Activated naive CD8-positive, alpha-beta T cell treated with anti-CD3 and anti-CD28 coated beads for 36 hours (primary cell): ENCODE data around the gene SSBP3. TPM values are rescaled to one million over a fixed set of nuclear protein-coding genes. Genes with fewer than 3 reads are reported as not detected.
A peak's percentile ranks its signal among the peaks of the same experiment; 100 is the strongest.

Experiments used
- DNase-seq: peaks from one replicate; pipeline ENCODE4 v3.0.0; 2021
- H3K27ac Mint-ChIP-seq: one replicate; pipeline ENCODE4 v1.8.0; 2022; ENCODE audit warnings: mild to moderate bottlenecking, moderate library complexity, mixed read lengths
- H3K27me3 Mint-ChIP-seq: one replicate; pipeline ENCODE4 v1.8.0; 2022; ENCODE audit warnings: mild to moderate bottlenecking, mixed read lengths
- H3K36me3 Mint-ChIP-seq: one replicate; pipeline ENCODE4 v1.8.0; 2021; ENCODE audit warnings: mild to moderate bottlenecking, mixed read lengths
- H3K4me1 Mint-ChIP-seq: one replicate; pipeline ENCODE4 v1.8.0; 2021; ENCODE audit warnings: mixed read lengths
- H3K4me3 Mint-ChIP-seq: one replicate; pipeline ENCODE4 v1.8.0; 2022; ENCODE audit warnings: mild to moderate bottlenecking, moderate library complexity, mixed read lengths
- H3K9me3 Mint-ChIP-seq: one replicate; pipeline ENCODE4 v1.8.0; 2022; ENCODE audit warnings: mixed read lengths
- total RNA-seq, 2 experiments: library from RNA; stranded (reverse); gene quantifications; one replicate each; pipeline ENCODE4 v1.2.3, GENCODE V29; 2021

Gene SSBP3
- total RNA-seq, 2 experiments from 2014 or later: 62.8 to 65.4 TPM

- Mint-ChIP-seq H3K36me3 (peaks cover 6% of the 10 kb centered on the region), H3K4me1 (peaks cover 52% of the 10 kb centered on the region), H3K27ac (no peak overlapping the region), H3K27me3 (no peaks in the 10 kb centered on the region), H3K9me3 (no peaks in the 10 kb centered on the region), H3K4me3 (no peak overlapping the region)
- DNase-seq: no peak
Observed at GRCh38 chr1:54331091-54331772, 75.0 kb downstream of the SSBP3 start.

DNA sequence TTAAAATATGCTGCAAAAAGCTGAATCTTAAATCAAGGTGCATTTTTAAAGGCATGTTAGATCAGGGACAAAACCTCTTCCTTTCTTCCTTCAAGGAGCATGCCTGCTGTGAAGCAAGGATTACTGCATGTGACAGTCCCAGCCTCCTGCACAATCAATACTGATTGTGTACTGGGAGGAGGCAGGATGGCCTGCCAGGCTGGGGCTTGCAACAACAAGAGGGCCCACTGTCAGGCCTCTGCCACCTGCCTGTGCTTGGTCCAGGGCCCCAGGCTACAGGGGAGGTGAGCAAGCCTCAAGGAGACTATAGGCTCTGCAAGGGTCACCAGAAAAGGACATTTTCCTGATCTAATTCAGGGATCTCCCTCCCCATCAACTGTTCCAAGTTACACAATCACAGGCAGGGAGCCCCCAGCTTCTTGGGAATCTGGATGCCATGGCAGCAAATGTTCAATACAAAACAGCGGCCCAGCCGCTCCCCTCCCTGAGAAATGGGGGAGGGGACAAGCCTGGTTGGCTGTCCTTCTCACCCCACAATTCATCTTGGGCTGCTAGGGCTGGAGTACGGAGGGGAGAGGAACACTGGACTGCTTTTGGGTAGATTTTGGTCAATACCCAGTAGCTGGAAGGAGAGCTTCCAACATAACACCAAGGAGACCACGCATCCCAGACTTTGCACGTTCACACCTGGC lies 76.7 kb downstream of the SSBP3 start:
- no peak for DNase-seq

DNA sequence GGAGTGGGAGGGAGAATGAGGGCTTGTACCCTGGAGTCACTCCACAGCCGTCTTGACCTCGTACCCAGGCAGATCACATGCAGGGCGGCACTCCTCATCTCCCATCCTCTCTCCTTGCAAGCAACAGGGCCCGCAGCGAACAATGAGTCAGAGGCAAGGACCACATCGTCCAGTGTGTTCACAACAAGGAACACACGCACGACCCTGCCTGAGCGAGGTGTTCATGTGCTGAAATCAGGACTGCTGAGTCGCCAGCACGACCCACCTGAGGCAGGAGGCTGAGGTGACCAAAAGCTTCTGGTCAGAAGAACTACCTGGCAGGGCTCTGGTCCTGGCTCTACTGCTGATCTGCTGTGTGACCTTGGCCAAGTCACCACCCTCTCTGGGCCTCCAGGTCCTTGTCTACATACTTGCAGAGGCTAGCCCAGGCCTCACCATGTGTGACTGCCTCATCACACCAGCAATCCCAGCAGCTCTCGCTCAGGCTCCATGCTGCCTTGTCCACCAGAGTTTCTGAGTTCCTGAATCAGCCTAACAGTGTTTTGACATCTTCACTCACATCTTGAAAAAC lies 78.0 kb downstream of the SSBP3 start:
- H3K36me3 Mint-ChIP-seq: peaks cover 3% of the 10 kb centered on the region
- H3K4me1 Mint-ChIP-seq: peaks cover 53% of the 10 kb centered on the region
- no peaks in the 10 kb centered on the region for H3K9me3 Mint-ChIP-seq
- H3K4me3 Mint-ChIP-seq: no peak overlapping the region
- no peak for DNase-seq
- H3K27ac Mint-ChIP-seq: peak overlapping the region; percentile 13
- no peaks in the 10 kb centered on the region for H3K27me3 Mint-ChIP-seq

More for the DNA sequence above, 76.7 kb downstream of the SSBP3 start:
- peak overlapping the region; percentile 14 for H3K27ac Mint-ChIP-seq
- no peak overlapping the region for H3K4me3 Mint-ChIP-seq
- no peaks in the 10 kb centered on the region for H3K9me3 Mint-ChIP-seq
- peaks cover 54% of the 10 kb centered on the region for H3K4me1 Mint-ChIP-seq
- peaks cover 3% of the 10 kb centered on the region for H3K36me3 Mint-ChIP-seq
- H3K27me3 Mint-ChIP-seq: no peaks in the 10 kb centered on the region

DNA sequence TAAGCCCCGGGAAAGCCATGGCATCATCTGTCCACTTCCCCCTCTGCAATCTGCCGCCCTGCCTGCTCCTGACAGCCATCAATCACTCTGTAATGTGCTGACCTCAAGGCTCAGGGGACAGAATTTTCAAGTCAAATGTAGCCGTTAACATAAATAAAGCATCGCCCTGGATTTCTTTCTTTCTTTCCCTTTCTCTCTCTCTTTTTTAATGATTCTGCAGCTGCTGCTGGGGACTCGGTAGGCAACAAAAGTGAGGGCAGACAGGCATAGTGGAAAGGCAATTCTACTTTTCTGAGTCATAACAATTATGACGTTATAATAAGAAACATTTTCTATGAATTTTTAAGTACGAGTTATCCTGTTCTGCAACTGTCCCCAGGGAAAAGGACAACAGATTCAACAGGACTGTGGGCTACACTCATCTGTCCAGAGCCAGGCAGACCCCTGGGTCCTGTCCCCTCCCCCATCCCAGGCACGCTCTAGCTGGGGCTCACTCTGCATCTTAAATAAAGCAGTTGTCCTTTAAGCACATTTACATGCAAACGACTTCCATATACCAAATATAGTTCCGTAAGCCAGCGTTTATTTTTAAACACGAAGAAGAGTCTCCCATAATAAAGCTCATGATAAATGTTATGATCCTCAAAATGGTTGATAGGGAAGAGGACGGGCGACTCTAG lies 78.7 kb downstream of the SSBP3 start:
- Mint-ChIP-seq H3K4me1 (peaks cover 48% of the 10 kb centered on the region), H3K27ac (peak overlapping the region; percentile 13)

GRCh38 chr1:54326543-54327385 lies 79.4 kb downstream of the SSBP3 start:
- Mint-ChIP-seq H3K27me3 (no peaks in the 10 kb centered on the region), H3K27ac (peak overlapping the region; percentile 63), H3K36me3 (peaks cover 3% of the 10 kb centered on the region), H3K4me1 (peaks cover 44% of the 10 kb centered on the region), H3K9me3 (no peaks in the 10 kb centered on the region), H3K4me3 (no peak overlapping the region)
- DNase-seq: no peak

More for the DNA sequence above, 78.7 kb downstream of the SSBP3 start:
- no peak for DNase-seq
- peaks cover 3% of the 10 kb centered on the region for H3K36me3 Mint-ChIP-seq
- H3K4me3 Mint-ChIP-seq: no peak overlapping the region
- H3K9me3 Mint-ChIP-seq: no peaks in the 10 kb centered on the region
- H3K27me3 Mint-ChIP-seq: no peaks in the 10 kb centered on the region

DNA sequence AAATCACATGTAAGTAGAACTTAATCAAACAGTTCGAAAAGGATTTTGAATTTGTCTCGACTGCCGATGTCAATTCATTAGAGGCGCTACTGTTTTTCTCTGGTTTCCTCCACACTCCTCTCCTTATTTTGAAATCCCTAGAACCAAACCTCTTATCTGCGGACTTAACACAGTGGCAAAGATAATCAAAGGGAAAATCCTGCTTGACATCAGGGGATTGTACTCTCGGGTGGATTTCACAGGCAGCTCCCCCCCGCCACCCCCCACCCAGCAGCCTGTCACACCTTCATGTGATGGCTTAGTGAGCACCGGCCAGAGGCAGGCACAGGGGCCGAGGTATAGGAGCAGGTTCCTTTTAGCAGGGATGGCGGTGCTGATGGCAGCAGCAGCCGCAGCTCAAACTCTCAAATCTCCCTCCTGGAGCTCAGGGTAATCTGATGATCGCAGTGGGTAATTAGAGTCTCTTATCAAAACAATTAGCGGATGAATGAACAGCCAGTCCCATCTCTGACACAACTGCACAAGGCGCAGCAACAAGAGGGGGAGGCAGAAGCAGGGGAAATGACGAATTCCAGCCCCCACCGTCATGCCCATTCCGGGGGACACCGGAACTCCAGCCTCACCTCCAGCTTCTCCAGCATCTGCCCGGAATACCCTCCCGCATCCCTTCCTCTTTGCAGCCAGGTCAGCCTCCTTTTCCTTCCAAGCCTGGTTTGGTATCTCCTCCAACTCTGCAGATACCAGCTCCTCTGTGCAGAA lies 80.3 kb downstream of the SSBP3 start:
- Mint-ChIP-seq H3K4me1 (peaks cover 44% of the 10 kb centered on the region), H3K36me3 (peaks cover 3% of the 10 kb centered on the region), H3K4me3 (no peak overlapping the region), H3K27me3 (no peaks in the 10 kb centered on the region), H3K27ac (no peak overlapping the region), H3K9me3 (no peaks in the 10 kb centered on the region)
- no peak for DNase-seq

- no peak overlapping the region for H3K27ac Mint-ChIP-seq
- H3K36me3 Mint-ChIP-seq: peaks cover 3% of the 10 kb centered on the region
- peaks cover 46% of the 10 kb centered on the region for H3K4me1 Mint-ChIP-seq
- no peak for DNase-seq
- H3K27me3 Mint-ChIP-seq: no peaks in the 10 kb centered on the region
- H3K4me3 Mint-ChIP-seq: no peak overlapping the region
- H3K9me3 Mint-ChIP-seq: no peaks in the 10 kb centered on the region
Observed at GRCh38 chr1:54325284-54325683, 80.9 kb downstream of the SSBP3 start.

- Mint-ChIP-seq H3K36me3 (peaks cover 8% of the 10 kb centered on the region), H3K4me1 (peaks cover 47% of the 10 kb centered on the region), H3K27me3 (no peaks in the 10 kb centered on the region), H3K27ac (no peak overlapping the region), H3K9me3 (no peaks in the 10 kb centered on the region), H3K4me3 (no peak overlapping the region)
- DNase-seq: no peak
Observed at GRCh38 chr1:54324251-54325140, 81.7 kb downstream of the SSBP3 start.

- no peak for DNase-seq
- Mint-ChIP-seq H3K27ac (no peak overlapping the region), H3K36me3 (peaks cover 8% of the 10 kb centered on the region), H3K4me3 (no peak overlapping the region), H3K27me3 (no peaks in the 10 kb centered on the region), H3K4me1 (peaks cover 44% of the 10 kb centered on the region), H3K9me3 (no peaks in the 10 kb centered on the region)
Observed at GRCh38 chr1:54323921-54324250, 82.3 kb downstream of the SSBP3 start.

GRCh38 chr1:54323324-54323739 lies 82.9 kb downstream of the SSBP3 start:
- H3K9me3 Mint-ChIP-seq: no peaks in the 10 kb centered on the region
- peaks cover 8% of the 10 kb centered on the region for H3K36me3 Mint-ChIP-seq
- H3K27me3 Mint-ChIP-seq: no peaks in the 10 kb centered on the region
- no peak for DNase-seq
- H3K4me1 Mint-ChIP-seq: peaks cover 46% of the 10 kb centered on the region
- no peak overlapping the region for H3K27ac Mint-ChIP-seq
- no peak overlapping the region for H3K4me3 Mint-ChIP-seq

- Mint-ChIP-seq H3K9me3 (no peaks in the 10 kb centered on the region), H3K27ac (no peak overlapping the region), H3K27me3 (no peaks in the 10 kb centered on the region), H3K4me1 (peaks cover 43% of the 10 kb centered on the region), H3K4me3 (no peak overlapping the region), H3K36me3 (peaks cover 11% of the 10 kb centered on the region)
- DNase-seq: no peak
Observed at GRCh38 chr1:54318246-54318814, 87.9 kb downstream of the SSBP3 start.

DNA sequence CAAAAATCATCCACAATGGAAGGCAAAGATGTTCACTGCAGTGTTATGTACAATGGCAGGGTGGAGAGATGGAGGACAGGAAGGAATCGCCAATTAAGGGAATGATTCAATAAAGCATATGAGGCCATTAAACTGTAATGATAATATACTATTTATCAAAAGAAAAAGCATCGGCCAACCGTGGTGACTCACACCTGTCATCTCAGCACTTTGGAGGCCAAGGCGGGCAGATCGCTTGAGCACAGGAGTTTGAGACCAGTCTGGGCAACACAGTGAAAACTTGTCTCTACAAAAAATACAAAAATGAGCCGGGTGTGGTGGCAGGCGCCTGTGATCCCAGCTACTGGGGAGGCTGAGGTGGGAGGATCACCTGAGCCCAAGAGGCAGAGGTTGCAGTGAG lies 89.1 kb downstream of the SSBP3 start:
- Mint-ChIP-seq H3K4me1 (peaks cover 49% of the 10 kb centered on the region), H3K27ac (no peak overlapping the region), H3K36me3 (peaks cover 13% of the 10 kb centered on the region), H3K9me3 (no peaks in the 10 kb centered on the region), H3K27me3 (no peaks in the 10 kb centered on the region), H3K4me3 (no peak overlapping the region)
- no peak for DNase-seq

GRCh38 chr1:54315099-54315498 lies 91.1 kb downstream of the SSBP3 start:
- Mint-ChIP-seq H3K4me3 (no peak overlapping the region), H3K27ac (no peak overlapping the region), H3K27me3 (no peaks in the 10 kb centered on the region), H3K36me3 (peaks cover 13% of the 10 kb centered on the region), H3K4me1 (peaks cover 57% of the 10 kb centered on the region), H3K9me3 (no peaks in the 10 kb centered on the region)
- DNase-seq: no peak
